ENCODE measurements around the gene TTC28.

DNA sequence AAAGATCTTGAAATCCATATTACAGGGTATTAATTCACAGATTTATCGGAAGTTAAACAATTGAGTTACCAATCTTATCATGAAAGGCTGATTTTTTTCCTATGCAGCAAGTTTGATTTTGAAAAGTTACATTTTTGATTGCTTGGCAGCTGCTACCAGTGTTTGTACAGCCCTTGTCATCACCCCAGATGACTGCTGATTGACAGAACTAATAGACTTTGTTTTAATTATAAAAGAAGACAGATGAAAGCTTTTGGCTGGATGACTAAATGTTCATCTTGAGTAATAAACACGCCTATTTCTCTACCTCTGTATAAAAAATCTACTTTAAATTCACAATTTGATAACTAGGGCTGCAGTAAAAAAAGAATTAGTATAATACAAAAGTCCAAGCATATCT, 259.7 kb downstream of the TTC28 start:
- TF ChIP-seq, protein P1, sequence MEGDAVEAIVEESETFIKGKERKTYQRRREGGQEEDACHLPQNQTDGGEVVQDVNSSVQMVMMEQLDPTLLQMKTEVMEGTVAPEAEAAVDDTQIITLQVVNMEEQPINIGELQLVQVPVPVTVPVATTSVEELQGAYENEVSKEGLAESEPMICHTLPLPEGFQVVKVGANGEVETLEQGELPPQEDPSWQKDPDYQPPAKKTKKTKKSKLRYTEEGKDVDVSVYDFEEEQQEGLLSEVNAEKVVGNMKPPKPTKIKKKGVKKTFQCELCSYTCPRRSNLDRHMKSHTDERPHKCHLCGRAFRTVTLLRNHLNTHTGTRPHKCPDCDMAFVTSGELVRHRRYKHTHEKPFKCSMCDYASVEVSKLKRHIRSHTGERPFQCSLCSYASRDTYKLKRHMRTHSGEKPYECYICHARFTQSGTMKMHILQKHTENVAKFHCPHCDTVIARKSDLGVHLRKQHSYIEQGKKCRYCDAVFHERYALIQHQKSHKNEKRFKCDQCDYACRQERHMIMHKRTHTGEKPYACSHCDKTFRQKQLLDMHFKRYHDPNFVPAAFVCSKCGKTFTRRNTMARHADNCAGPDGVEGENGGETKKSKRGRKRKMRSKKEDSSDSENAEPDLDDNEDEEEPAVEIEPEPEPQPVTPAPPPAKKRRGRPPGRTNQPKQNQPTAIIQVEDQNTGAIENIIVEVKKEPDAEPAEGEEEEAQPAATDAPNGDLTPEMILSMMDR (conservative IDR thresholded peaks at IDR 0.05 in 1 of 2, IDR thresholded peaks at IDR 0.05 in 1 of 2; ENCODE audit: low read depth in 1 of 2, low read length in 2 of 2): no peak
- TF ChIP-seq EZH2 (IDR thresholded peaks at IDR 0.05; ENCODE audit: low read length, missing control alignments): no peak
